IMR-90 (cell line): ENCODE data around the gene OPCML. TPM values are rescaled to one million over a fixed set of nuclear protein-coding genes. Genes with fewer than 3 reads are reported as not detected.

Experiments used
- ATAC-seq: fragments of 200-7000 bp; cut with Tn5 transposase; 2 replicates; pipeline ENCODE4 v1.9.1; 2020; ENCODE audit warnings: low read depth, mild to moderate bottlenecking, moderate library complexity
- BruUV-seq: library from RNA; stranded (reverse); fragments of 400-500 nt; replicated peaks from 2 replicates; lab custom pipeline; 2021; lab: Mats Ljungman, UMichigan
- CTCF ChIA-PET: fragments of 300-600 bp; formaldehyde crosslinking; extraction: SDS; loops from one replicate; lab custom pipeline; 2021; ENCODE audit warnings: antibody characterized with exemption; lab: Yijun Ruan, JAX
- POLR2A ChIA-PET: fragments of 300-600 bp; sonication (Branson Sonifier 250); formaldehyde crosslinking; loops from one replicate; lab custom pipeline; 2022; ENCODE audit warnings: antibody characterized with exemption; ENCODE audit not compliant: unreplicated experiment; lab: Charles Lee
- DNase-seq: peaks from one replicate; pipeline ENCODE4 v3.0.0; 2013
- H2AFZ ChIP-seq: replicated peaks from 2 replicates; pipeline ENCODE3; 2013; ENCODE audit warnings: low read length, mild to moderate bottlenecking; ENCODE audit not compliant: poor library complexity
- H2AK5ac ChIP-seq: 2 replicates; pipeline ENCODE4 v1.6.1; 2013; ENCODE audit warnings: low read depth, low read length, inconsistent platforms
- H2AK9ac ChIP-seq: replicated peaks from 2 replicates; pipeline ENCODE3; 2013; ENCODE audit warnings: mild to moderate bottlenecking, low read depth, low read length, moderate library complexity; ENCODE audit not compliant: poor library complexity
- H2BK120ac ChIP-seq: 2 replicates; pipeline ENCODE4 v1.6.1; 2013; ENCODE audit warnings: low read depth, low read length, inconsistent platforms
- H2BK15ac ChIP-seq: 3 replicates; pipeline ENCODE4 v1.6.1; 2013; ENCODE audit warnings: low read depth, low read length, inconsistent platforms
- H2BK20ac ChIP-seq: 2 replicates; pipeline ENCODE4 v1.6.1; 2013; ENCODE audit warnings: low read depth, mild to moderate bottlenecking, inconsistent platforms, low read length, moderate library complexity
- H2BK5ac ChIP-seq: 2 replicates; pipeline ENCODE4 v1.6.1; 2013; ENCODE audit warnings: mild to moderate bottlenecking, low read depth, low read length, inconsistent platforms; ENCODE audit not compliant: poor library complexity, severe bottlenecking
- H3K14ac ChIP-seq: replicated peaks from 2 replicates; pipeline ENCODE4 v1.6.1; 2013; ENCODE audit warnings: low read depth, low read length, inconsistent platforms
- H3K18ac ChIP-seq: 2 replicates; pipeline ENCODE4 v1.6.1; 2013; ENCODE audit warnings: low read depth, low read length, control low read depth
- H3K23ac ChIP-seq: 2 replicates; pipeline ENCODE4 v1.6.1; 2013; ENCODE audit warnings: low read depth, low read length, inconsistent platforms
- H3K27ac ChIP-seq: 2 replicates; pipeline ENCODE4 v1.5.1; 2013; ENCODE audit warnings: mild to moderate bottlenecking, control low read depth, low read length; ENCODE audit not compliant: insufficient read depth
- H3K27me3 ChIP-seq: 2 replicates; pipeline ENCODE4 v1.6.1; 2013; ENCODE audit warnings: low read length; ENCODE audit not compliant: control insufficient read depth, insufficient read depth
- H3K36me3 ChIP-seq: 2 replicates; pipeline ENCODE4 v1.6.1; 2013; ENCODE audit warnings: low read length, mixed read lengths; ENCODE audit not compliant: control insufficient read depth, insufficient read depth
- H3K4ac ChIP-seq: 2 replicates; pipeline ENCODE4 v1.6.1; 2013; ENCODE audit warnings: low read depth, low read length, inconsistent platforms
- H3K4me1 ChIP-seq: 2 replicates; pipeline ENCODE4 v1.6.1; 2013; ENCODE audit warnings: low read length, mixed read lengths; ENCODE audit not compliant: control insufficient read depth, insufficient read depth
- H3K4me2 ChIP-seq: 2 replicates; pipeline ENCODE4 v1.6.1; 2013; ENCODE audit warnings: low read depth, mild to moderate bottlenecking, control low read depth, low read length, moderate library complexity
- H3K4me3 ChIP-seq: 2 replicates; pipeline ENCODE4 v1.5.1; 2013; ENCODE audit warnings: low read depth, mild to moderate bottlenecking, control low read depth, low read length, moderate library complexity; ENCODE audit not compliant: insufficient read depth
- H3K56ac ChIP-seq: 2 replicates; pipeline ENCODE4 v1.6.1; 2013; ENCODE audit warnings: low read length, inconsistent platforms; ENCODE audit not compliant: insufficient read depth; ENCODE audit errors: extremely low read depth
- H3K79me1 ChIP-seq, 2 experiments: 2 replicates each; pipeline ENCODE4 v1.6.1; 2013; ENCODE audit warnings: low read length in 2 of 2, inconsistent platforms in 1 of 2, low read depth in 1 of 2
- H3K9ac ChIP-seq: 2 replicates; pipeline ENCODE4 v1.6.1; 2013; ENCODE audit warnings: low read depth, low read length, control low read depth
- H3K9me1 ChIP-seq: 2 replicates; pipeline ENCODE4 v1.6.1; 2013; ENCODE audit warnings: low read length, inconsistent platforms; ENCODE audit not compliant: insufficient read depth
- H3K9me3 ChIP-seq: 2 replicates; pipeline ENCODE4 v1.6.1; 2013; ENCODE audit warnings: low read length; ENCODE audit not compliant: control insufficient read depth, insufficient read depth
- H4K20me1 ChIP-seq: 2 replicates; pipeline ENCODE4 v1.6.1; 2013; ENCODE audit warnings: low read length, inconsistent platforms; ENCODE audit not compliant: insufficient read depth
- H4K5ac ChIP-seq: 2 replicates; pipeline ENCODE4 v1.6.1; 2013; ENCODE audit warnings: mild to moderate bottlenecking, low read depth, low read length, control low read depth
- H4K8ac ChIP-seq, 2 experiments: 2 replicates each; pipeline ENCODE4 v1.6.1; 2013; ENCODE audit warnings: low read depth in 2 of 2, low read length in 2 of 2, control low read depth in 1 of 2, inconsistent platforms in 1 of 2
- H4K91ac ChIP-seq: 2 replicates; pipeline ENCODE4 v1.6.1; 2013; ENCODE audit warnings: low read depth, low read length, inconsistent platforms; ENCODE audit not compliant: insufficient read depth
- CEBPB ChIP-seq: IDR thresholded peaks from 2 replicates; pipeline ENCODE4 v1.6.1; 2012; ENCODE audit warnings: low read depth, low read length, improper control_type of control experiment
- ELK1 ChIP-seq: fragments of 150-350 bp; IDR thresholded peaks from 2 replicates; pipeline ENCODE4 v1.6.1; 2016; ENCODE audit warnings: low read depth, mild to moderate bottlenecking, low read length, moderate library complexity, borderline replicate concordance
- FOS ChIP-seq: fragments of 150-350 bp; IDR thresholded peaks from 2 replicates; pipeline ENCODE4 v1.6.1; 2016; ENCODE audit warnings: low read depth, low read length
- MAZ ChIP-seq: IDR thresholded peaks from 2 replicates; pipeline ENCODE4 v1.6.1; 2012; ENCODE audit warnings: low read depth, mild to moderate bottlenecking, low read length, improper control_type of control experiment, moderate library complexity, borderline replicate concordance
- MXI1 ChIP-seq: IDR thresholded peaks from 2 replicates; pipeline ENCODE4 v1.6.1; 2012; ENCODE audit warnings: low read depth, mild to moderate bottlenecking, low read length, moderate library complexity, borderline replicate concordance
- RAD21 ChIP-seq: IDR thresholded peaks from 2 replicates; pipeline ENCODE4 v1.6.1; 2012; ENCODE audit warnings: low read length, improper control_type of control experiment
- USF2 ChIP-seq: fragments of 150-350 bp; IDR thresholded peaks from 2 replicates; pipeline ENCODE4 v1.6.1; 2017; ENCODE audit warnings: mild to moderate bottlenecking, antibody characterized with exemption, low read length, low read depth
- WGBS, 2 experiments: methylation state at CpG; one replicate each; pipeline versions ENCODE4 v1.1.5 to v1.1.7; 2013; ENCODE audit warnings: missing lambda C conversion rate in 2 of 2; ENCODE audit not compliant: insufficient read length in 1 of 2; ENCODE audit errors: extremely low coverage in 2 of 2; 5-methylcytosine and 5-hydroxymethylcytosine counted together
- dilution Hi-C: fragments of 300-500 bp; cut with HindIII; formaldehyde crosslinking; loops from one replicate; pipeline ENCODE4 v1.14.3; 2018; ENCODE audit warnings: low sequenced_read_pairs; ENCODE audit not compliant: unreplicated experiment
- in situ Hi-C: fragments of 300-500 bp; cut with MboI; formaldehyde crosslinking; loops from 3 replicates; pipeline ENCODE4 v1.14.3; 2019; ENCODE audit warnings: low sequenced_read_pairs, inconsistent platforms, mixed read lengths
- intact Hi-C: fragments of 100-400 bp; cut with micrococcal nuclease; formaldehyde crosslinking; loops from 2 replicates; pipeline ENCODE4 v1.10.0; 2022
- polyA plus RNA-seq, 3 experiments: library from polyadenylated mRNA; depleted of rRNA; stranded (reverse); fragments of >200 nt; gene quantifications; 2 replicates each; pipeline ENCODE4 v1.2.3, GENCODE V29; 2012; ENCODE audit warnings: low replicate concordance in 1 of 3
- total RNA-seq: library from RNA; depleted of rRNA; stranded (reverse); fragments of >200 nt; gene quantifications from 2 replicates; pipeline ENCODE4 v1.2.3, GENCODE V29; 2012

Gene OPCML
- total and polyA plus RNA-seq, 2 of the 4 experiments (the other 2 are of a cell fraction) = under 0.01 to 2.6 TPM

DNA sequence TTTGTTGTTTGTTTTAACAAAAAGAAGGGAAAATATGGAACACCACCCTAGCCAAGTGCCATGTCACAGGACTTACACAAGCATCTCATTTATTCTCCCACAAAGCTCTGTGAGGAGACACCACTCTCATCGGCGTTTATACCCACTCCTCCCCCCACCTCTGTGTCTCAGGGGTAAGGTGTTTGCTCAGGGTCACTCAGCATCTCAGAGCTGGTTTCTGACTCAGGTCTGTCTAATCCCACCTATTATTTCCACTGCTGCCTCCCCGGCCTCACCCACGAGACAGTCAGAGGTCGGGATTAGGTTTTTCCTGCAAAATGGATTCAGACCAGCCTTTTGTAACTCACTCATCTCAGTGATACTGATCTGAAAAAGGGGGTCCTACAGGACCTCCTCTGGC, 786.0 kb downstream of the OPCML start:
- Histone ChIP-seq H2BK15ac (no peak overlapping the region), H3K4ac (no peak overlapping the region), H3K9me3 (no peaks in the 10 kb centered on the region), H3K56ac (no peak overlapping the region), H4K5ac (no peak overlapping the region), H3K9me1 (no peaks in the 10 kb centered on the region), H3K18ac (no peak overlapping the region), H2AK9ac (no peak overlapping the region), H2AFZ (no peak overlapping the region), H3K4me3 (no peak overlapping the region), H2BK20ac (no peak overlapping the region), H3K27ac (no peak overlapping the region), H2BK5ac (no peak overlapping the region), H3K14ac (no peak overlapping the region), H3K4me2 (no peak overlapping the region), H3K23ac (no peak overlapping the region), H3K79me1 (no peaks in the 10 kb centered on the region), H4K20me1 (no peaks in the 10 kb centered on the region), H3K9ac (no peak overlapping the region), H3K36me3 (no peaks in the 10 kb centered on the region), H4K8ac (no peak overlapping the region), H3K27me3 (no peaks in the 10 kb centered on the region), H2AK5ac (no peak overlapping the region), H2BK120ac (no peak overlapping the region), H4K91ac (no peak overlapping the region), H3K4me1 (peaks cover 4% of the 10 kb centered on the region; the same call in 1 of the 2 replicates)
- ChIA-PET CTCF (interaction anchor here (1.0 kb wide), 1 partner anchor 128 kb away, joined by 3 read pairs; no protein-coding TSS in a partner anchor), POLR2A (no interaction called here)
- intact Hi-C loops = no loop called here
- no peak for ATAC-seq
- WGBS, 2 experiments = no CpG with 5 or more reads among the region's 5 CpGs
- in situ Hi-C loops = no loop called here
- BruUV-seq = no TSS peak
- dilution Hi-C loops = no loop called here
- DNase-seq = no peak
- TF ChIP-seq FOS (no peak), ELK1 (no peak), CEBPB (no peak), RAD21 (no peak), MAZ (no peak), USF2 (no peak), MXI1 (no peak)
